ENCODE results near the gene FHAD1.
"Not testable (repeated sequence)": the region's sequence is repeated elsewhere in the genome, so short reads cannot be mapped to it uniquely, and the experiment has no call there.

Gene FHAD1

GRCh38 chr1:15370781-15371520 lies 123.9 kb downstream of the FHAD1 start:
- peak; percentile 36 for DNase-seq (ENCODE audit: low spot score)

DNA sequence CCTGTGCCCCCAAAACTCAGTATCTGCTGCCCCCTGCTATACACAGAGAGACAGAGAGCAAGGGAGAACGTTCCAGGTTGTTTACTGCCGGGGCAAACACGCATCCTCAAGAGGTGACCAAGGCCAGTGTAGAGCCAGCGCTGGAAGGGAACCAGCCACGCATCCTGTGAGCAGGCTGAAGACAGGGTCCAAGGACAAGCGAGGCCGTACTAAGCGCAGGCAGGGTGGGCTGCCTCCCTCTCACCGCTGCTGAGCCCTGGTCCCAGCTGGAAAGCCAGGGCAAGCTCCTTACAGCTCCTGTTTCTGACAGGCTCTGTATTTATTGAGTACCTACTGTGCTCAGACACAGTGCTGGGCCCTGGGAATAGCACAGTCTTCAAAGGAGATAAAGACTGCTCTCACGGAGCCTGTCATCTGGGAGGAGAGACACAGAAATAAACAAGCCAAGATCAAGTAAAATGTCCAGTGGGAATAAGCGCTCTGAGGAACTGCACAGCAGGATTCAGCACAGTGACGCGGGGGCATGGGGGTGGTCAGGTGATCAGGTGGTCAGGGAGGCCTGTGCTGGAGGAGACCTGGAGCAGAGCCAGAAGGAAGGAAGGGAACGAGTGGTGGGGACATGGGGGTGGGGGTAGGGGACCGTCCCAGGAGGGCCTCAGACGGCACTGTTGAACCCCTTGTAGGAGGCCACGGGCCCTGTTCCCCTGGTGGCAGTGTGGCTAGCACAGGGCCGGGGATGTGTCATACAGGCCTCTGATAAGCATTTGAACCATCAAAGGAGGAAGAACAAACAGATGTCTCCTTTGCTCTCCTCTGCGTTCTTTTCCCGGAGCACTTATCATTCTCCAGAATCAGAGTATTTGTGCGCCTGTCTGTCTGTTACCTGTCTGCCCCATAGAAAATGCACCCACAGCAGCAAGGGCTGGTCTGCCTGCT lies 124.9 kb downstream of the FHAD1 start:
- no peak for DNase-seq (ENCODE audit: low spot score)

DNA sequence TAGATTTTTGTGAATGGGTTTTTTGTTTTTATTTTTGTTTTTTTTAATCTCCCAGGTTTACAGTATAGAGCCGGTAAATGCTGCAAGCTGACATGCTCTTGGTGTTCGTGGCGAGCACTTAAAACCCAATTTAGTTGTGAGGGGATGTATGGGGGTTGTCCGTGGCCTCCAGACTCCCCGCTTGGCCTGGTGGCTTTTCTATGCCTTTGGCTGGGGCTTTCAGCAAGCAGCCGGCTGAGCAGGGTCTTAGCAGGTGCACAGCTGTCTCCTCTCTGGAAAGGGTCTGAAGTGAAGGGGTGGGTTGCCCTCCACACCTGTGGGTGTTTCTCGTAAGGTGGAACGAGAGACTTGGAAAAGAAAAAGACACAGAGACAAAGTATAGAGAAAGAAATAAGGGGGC lies 131.7 kb downstream of the FHAD1 start:
- no peak for DNase-seq (ENCODE audit: low spot score)

- not testable (repeated sequence) for DNase-seq (ENCODE audit: low spot score)
These were observed 132.1 kb downstream of the FHAD1 start for GRCh38 chr1:15379151-15379550.

GRCh38 chr1:15380601-15381508 lies 133.8 kb downstream of the FHAD1 start:
- no peak for DNase-seq (ENCODE audit: low spot score)

GRCh38 chr1:15381805-15382204 lies 134.8 kb downstream of the FHAD1 start:
- no peak for DNase-seq (ENCODE audit: low spot score)

DNA sequence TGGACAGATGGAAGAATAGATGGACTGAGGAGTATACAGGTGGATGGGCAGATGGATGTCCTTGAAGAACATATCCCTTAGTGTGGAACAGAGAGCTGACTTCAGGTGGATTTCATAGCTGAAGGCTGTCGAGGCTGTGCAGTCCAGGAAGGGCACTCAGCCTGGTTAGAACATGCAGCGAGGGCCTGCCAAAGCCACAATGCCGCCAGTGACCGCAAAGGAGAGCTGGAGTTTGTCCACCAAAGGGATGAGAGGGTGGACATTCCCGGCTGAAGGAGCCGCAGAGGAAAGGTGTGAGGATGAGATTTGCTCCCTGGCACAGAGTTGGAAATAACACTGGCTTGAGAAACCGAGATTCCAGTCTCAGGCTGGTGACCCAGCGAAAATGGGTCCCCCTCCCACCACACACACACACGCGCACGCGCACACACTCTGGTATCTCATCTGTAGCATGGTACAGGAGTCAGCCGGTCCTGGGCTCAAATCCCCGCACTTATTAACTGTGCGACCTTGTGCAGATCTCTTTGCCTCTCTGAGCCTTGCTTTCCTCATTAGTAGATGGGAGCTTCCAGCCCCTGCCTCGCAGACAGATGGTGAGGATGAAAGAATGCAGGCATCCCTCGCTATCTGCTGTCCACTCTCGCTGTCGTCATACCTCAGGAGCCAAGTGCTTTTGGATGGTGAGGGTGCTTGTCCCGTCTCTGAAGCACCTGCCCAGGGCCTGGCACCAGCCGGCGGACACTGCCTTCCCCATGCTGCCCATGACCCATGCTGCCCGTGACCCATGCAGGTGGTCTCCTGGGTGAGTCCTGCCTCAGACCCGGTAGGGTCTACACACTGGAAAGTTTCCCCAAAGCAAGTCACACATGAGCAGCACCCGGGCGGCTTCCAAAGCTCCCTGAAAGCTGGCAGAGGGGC lies 135.8 kb downstream of the FHAD1 start:
- DNase-seq (ENCODE audit: low spot score), result no peak

- DNase-seq (ENCODE audit: low spot score), result no peak
These were observed 136.8 kb downstream of the FHAD1 start for GRCh38 chr1:15383810-15384209.

- peak; percentile 88 for DNase-seq (ENCODE audit: low spot score)
These were observed 137.4 kb downstream of the FHAD1 start for GRCh38 chr1:15384301-15384901.

- DNase-seq (ENCODE audit: low spot score), result no peak
These were observed 138.4 kb downstream of the FHAD1 start for GRCh38 chr1:15385420-15385819.

DNA sequence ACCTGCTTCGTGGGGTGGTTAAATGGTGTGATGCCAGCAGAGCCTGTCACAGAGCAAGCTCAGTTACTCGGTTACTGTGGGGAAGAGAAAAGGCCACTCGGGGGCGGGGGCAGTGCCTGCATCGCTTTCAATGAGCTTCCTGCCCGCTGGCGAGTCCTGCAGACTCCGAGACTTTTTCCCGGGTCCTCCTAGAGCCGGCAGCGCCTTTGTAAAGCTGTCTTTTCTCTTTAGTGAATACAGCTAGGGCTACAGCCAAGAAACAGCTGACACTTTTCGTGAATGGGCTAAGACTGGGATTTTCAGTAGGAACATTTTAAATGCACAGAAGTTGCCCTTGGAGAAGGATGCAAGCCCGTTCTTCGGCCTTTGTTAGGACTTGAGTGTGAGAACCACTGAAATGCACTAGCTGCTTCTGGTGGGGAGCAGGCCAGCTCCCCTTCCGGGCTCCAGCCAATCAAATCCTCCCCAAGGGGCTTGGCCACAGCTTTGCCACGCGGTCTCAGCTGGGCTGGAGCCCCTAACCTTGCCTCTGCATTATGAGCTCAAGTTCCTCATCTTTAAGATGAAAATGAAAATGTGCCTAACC lies 139.2 kb downstream of the FHAD1 start:
- peak; percentile 67 for DNase-seq (ENCODE audit: low spot score)

DNA sequence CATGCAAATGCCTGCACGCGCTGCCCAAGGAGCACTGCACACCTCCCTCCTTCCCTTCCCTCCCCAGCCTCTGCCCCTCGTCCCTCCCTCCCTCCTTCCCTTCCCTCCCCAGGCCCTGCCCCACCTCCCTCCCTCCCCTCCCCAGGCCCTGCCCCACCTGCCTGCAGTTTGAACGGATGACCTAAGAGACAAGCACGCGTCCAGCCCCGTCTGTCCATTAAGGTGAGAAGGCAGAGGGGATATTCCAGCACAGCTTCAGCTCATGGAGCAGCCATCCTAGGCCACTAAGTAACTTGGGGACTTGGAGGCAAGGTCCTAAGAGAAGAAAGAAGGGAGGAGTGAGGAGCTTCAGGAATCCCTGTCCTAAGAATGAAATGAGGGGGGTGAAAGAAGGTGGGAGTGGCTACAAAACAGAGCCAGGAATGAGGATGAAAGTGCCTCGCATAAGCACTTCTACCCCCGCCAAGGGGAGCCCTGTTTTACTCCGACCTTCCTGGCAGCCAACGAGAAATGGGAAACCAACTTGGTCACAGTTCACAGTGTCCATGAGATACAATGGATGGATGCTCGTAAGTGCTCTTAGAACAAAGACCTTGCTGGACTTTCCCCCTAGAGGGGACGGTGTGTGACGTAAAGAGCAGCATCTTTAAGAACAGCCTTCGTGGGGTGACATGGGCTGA lies 141.3 kb downstream of the FHAD1 start:
- DNase-seq (ENCODE audit: low spot score), result no peak

GRCh38 chr1:15389828-15390227 lies 142.8 kb downstream of the FHAD1 start:
- DNase-seq (ENCODE audit: low spot score), result not testable (repeated sequence)

- DNase-seq (ENCODE audit: low spot score), result no peak
These were observed 143.6 kb downstream of the FHAD1 start for GRCh38 chr1:15390667-15391066.

DNA sequence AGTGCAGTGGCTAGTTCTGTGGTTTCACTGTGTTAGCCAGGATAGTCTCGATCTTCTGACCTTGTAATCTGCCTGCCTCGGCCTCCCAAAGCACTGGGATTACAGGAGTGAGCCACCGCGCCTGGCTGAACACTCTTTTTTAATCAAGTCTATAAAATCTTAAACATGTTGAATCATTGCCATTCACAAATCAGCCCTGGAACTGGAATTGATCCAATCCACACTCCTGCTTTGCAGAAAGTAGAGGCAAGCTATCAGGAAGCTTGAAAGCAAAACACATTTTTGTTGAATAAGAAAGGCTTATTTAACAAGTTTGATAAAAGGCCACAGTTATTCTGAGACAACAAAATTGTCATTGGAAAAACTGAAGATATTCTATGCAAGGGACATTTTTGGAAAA lies 144.3 kb downstream of the FHAD1 start:
- DNase-seq (ENCODE audit: low spot score), result no peak

- DNase-seq (ENCODE audit: low spot score), result no peak
These were observed 146.6 kb downstream of the FHAD1 start for GRCh38 chr1:15393475-15394257.

- no peak for DNase-seq (ENCODE audit: low spot score)
These were observed 147.3 kb downstream of the FHAD1 start for GRCh38 chr1:15394258-15394690.

DNA sequence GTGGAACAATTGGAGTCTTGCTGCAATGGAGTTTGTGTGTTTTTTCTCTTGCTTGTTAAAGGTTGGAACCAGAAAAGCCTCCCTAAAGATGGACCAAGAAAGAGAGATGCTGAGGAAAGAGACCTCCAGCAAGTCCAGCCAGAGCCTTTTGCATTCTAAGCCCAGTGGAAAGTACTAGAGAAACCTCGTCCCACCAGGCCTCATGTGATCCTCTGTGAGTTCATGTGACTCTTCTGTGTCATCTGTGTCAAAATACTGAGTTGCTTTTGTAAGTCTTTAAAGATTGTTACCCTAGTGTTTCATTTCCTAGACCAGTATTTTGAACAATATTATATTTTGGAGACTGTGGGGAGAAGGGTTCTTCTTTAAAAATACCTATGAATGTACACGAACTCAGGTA lies 150.2 kb downstream of the FHAD1 start:
- no peak for DNase-seq (ENCODE audit: low spot score)

DNA sequence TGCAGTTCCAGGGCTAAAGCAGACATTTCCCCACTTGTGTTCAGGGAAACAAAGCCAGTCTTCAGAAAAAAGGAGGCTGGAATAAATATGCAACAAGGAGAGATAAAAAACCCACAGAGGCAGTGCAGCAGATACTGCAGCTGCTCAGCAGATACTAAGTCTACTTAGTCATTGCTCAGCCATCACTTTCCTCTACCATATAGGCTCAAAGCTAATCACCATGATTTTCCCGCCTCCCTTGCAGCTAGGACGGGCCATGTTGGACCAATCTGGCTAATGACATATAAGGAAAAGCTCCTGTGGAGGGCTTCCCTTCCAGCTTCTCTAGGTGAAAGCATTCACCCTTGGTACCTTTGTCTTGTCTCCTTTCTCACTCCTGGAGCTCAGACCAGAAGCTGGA lies 152.7 kb downstream of the FHAD1 start:
- DNase-seq (ENCODE audit: low spot score), result no peak

Measured in pons (tissue), 1 donor.